GM18519 (cell line): ENCODE data around the gene MARCHF7.
A peak's percentile ranks its signal among the peaks of the same experiment; 100 is the strongest.
"Not testable (repeated sequence)": the region's sequence is repeated elsewhere in the genome, so short reads cannot be mapped to it uniquely, and the experiment has no call there.

Source experiments
- ATAC-seq: cut with Tn5 transposase; IDR thresholded peaks from one replicate; pipeline ENCODE4 v1.9.1; 2021; ENCODE audit warnings: mild to moderate bottlenecking, moderate library complexity; ENCODE audit not compliant: unreplicated experiment, low FRiP score

MARCHF7 gene, protein sequence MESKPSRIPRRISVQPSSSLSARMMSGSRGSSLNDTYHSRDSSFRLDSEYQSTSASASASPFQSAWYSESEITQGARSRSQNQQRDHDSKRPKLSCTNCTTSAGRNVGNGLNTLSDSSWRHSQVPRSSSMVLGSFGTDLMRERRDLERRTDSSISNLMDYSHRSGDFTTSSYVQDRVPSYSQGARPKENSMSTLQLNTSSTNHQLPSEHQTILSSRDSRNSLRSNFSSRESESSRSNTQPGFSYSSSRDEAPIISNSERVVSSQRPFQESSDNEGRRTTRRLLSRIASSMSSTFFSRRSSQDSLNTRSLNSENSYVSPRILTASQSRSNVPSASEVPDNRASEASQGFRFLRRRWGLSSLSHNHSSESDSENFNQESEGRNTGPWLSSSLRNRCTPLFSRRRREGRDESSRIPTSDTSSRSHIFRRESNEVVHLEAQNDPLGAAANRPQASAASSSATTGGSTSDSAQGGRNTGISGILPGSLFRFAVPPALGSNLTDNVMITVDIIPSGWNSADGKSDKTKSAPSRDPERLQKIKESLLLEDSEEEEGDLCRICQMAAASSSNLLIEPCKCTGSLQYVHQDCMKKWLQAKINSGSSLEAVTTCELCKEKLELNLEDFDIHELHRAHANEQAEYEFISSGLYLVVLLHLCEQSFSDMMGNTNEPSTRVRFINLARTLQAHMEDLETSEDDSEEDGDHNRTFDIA

DNA sequence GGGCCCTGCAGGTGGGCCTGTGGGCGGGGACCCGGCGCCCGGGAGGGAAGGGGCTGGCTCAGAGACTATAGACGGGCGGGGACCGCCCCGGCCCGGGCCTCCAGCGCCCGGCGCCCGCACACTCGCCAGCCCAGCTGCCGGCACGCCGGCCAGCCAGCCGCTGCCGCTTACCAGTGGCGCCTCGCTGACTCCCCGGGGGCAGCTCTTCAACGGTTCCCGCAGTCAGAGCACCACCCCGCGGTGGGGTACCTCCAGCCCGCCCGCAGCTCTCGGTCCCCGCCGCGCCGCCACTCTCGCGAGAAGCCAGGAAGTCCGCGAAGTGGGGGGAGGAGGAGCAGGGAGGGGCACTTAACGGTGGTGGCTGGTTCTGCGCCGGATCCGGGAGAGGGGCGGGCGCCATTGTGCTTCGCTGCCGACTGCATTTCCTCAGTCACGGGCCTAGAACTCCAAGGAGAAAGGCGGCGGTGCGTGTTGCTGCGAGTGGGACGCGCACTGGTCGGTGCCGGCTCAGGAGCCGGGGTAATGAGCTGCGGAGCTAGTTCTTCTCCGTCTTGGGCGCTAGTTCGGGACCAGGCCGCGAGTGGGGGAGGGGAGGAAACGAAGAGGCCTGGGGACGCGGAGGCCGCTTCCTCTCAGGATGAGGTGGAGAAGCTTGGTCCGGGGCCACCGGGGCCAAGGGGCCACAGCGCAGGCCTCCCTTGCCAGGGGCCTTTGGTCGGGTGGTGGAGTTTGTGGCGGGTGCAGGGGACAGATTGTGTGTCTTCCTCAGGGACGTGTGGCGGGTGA lies at the start of gene MARCHF7:
Gene MARCHF7 (plus strand): TSS at position 364 of the 786 bp plus-strand sequence. CDS start 16,517 bp downstream, outside the sequence.
- peak; percentile 90 for ATAC-seq

DNA sequence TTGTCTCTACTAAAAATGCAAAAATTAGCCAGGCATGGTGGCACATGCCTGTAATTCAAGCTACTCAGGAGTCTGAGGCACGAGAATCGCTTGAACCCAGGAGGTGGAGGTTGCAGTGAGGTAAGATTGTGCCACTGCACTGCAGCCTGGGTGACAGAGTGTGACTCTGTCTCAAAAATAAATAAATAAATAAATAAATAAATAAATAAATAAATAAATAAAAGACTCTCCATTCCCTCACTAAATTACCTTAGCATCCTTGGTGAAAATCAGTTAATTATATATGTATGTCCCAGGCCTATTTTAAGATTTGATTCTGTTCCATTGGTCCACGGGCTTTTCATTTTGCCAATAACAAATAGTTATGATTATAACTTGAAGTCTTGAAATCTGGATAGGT lies 44.9 kb upstream of the MARCHF7 start:
- ATAC-seq, result not testable (repeated sequence)

DNA sequence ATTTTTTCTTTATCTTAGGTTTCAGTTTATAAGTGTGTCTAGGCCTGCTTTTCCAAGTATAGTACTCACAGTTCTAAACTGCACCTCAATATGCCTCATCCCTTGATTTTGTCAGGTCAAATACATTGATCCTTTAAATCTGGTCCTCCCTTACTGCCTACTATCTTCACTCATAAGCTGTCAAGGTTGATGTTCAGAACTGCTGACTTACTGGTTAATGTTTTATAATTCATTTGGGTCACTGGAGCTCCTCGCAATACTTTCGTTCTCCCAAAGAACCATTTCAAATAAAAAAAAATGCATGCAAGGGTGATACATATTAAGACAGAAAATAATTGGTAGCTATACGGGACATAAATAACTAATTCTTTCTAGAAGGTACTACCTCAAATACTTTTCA lies 41.3 kb upstream of the MARCHF7 start:
- no peak for ATAC-seq

DNA sequence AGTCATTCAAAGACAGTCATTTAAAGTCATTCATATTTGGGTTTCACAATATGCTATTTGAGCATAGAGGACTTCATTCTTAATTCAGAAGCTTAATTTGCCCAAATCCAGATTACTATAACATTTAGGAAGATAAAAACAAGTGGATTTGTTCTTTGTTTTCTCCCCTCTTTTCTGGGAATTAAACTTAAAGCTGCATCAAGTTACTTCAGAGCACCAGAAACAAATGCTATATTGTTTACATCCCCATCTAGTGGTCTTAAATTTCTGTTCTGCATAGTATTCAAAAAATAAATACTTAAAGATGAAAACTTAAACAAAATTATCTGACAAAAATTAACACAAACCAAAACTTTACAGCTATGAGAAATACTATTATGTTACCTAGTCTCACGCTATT lies 34.7 kb upstream of the MARCHF7 start:
- no peak for ATAC-seq

DNA sequence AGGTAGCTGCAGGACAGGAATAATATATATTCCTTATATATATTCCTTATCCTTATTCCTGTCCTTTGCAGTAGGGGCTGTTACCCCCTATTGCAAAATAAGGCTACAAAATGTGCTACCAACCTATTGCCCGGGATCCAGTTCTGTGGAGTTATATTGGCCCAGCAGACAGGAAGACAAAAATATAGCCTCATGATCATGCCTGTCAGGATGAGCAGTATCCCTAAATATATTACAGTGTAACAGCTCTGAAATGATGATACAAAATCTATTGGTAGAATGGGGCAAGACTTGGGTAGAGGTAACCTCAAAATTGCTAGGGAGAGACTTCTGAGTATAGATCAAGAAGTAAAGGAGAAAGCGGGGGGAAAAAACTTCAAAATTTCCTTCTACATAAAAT lies 31.6 kb upstream of the MARCHF7 start:
- no peak for ATAC-seq

DNA sequence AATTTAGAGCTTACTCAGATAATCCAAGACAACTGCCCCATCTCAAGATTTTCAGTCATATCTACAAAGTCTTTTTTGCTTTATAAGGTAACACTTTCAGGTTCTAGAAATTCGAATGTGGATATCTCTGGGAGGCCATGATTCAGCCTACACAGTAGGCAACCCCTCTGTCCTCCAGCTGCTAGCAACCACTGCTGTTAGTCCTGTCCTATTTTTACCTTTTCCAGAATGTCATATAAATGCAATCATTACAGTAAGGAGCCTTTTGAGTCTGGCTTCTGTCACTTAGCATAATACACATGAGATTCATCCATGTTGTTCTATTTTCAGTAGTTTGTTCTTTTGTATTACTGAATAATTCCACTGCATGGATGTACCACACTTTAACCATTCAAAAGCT lies 28.5 kb upstream of the MARCHF7 start:
- ATAC-seq, result no peak

DNA sequence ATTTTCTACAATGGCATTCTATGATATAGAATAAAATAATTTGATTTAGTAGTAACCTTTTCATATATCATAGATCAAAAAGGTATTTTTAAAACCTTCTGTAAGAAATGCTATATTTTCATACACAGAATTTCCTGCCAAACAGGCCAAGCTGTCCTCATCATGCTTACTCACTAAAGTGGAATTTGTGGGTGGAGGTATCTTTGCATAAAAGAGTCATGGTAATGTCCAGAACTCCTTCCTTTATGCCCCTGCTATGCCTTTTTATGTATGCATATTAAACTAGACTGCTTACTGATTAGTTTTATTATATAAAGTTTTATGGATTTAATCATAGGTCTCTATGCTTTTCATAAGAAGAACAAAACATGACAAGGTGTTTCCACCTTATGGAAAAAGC lies 27.5 kb upstream of the MARCHF7 start:
- no peak for ATAC-seq

DNA sequence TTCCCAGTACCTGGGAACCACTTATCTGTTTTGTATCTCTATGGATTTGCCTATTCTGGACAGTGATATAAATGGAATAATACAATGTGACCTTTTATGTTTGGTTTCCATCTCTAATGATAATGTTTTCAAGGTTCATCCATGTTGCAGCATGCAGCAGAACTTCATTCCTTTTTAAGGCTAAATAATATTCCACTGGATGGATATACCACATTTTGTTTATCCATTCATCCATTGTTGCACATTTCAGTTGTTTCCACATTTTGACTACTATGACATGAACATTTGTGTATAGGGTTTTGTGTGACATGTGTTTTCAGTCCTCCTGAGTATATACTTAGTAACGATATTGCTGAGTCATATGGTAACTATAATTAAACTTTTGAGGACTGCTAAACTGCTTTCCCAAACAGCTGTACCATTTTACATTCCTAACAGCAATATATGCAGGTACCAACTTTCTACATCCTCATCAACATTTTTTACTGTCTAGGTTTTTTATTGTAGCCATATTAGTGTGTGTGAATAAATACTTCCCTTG lies 17.7 kb upstream of the MARCHF7 start:
- no peak for ATAC-seq

DNA sequence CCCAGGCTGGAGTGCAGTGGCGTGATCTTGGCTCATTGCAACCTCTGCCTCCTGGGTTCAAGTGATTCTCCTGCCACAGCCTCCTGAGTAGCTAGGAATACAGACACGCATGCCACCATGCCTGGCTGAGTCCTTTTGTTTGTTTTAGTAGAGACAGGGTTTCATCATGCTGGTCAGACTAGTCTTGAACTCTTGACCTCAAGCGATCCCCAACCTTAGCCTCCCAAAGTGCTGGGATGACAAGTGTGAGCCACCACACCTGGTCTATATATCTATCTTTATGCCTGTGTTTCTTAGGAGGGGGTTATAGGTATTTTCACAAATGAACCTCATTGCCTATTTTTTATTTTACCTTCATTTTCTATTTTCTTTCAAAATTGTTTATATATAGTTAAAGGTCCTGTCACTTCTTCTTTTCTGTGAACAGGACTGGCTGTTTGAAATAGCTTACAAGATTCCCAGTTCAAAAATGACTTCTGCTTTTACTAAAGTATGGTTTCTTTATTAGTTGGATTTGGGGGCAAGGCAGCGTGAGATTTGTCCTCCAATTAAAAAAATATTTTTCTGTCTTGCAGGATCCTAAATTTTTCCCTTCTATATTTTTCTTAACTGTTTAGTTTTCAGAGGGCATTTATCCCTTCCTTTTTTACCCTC lies 16.4 kb upstream of the MARCHF7 start:
- ATAC-seq, result no peak

DNA sequence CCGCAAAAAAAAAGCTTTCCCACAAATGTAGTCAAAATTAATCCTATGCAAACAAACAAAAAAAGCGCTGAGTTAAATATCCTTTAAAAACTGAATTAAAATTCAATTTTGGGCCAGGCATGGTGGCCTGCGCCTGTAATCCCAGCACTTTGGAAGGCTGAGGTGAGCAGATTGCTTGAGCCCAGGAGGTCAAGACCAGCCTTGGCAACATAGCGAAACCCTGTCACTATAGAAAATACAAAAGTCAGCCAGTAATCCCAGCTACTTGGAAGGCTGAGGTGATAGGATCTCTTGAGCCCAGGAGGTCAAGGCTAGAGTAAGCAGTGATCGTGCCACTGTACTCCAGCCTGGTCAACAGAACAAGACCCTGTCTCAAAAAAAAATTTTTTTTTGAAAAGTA lies 8.8 kb upstream of the MARCHF7 start:
- ATAC-seq, result no peak

DNA sequence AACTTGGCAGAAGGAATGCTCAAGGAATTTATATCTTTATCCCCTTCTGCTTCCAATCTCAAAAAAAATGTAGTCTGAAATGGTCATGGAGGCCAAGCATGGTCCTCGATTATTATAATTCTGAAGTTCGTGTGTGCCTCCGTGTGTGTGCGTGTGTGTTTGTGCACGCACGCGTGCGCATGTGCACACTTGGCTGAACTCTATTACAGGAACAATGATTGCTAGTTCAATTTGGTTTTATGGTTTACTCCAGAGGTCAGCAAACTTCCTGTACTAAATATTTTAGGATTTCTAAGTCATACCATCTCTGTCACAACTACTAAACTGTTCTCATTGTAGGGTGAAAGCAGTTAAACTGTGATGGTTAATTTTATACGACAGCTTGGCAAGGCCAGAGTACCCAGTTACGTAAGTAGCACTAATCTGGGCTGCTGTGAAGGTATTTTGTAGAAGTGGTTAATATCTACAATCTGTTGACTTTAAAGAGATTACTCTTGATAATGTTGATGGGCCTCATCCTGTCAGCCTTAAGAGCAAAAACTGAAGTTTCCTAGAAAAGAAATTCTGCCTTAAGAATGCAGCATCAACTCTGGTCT lies 5.8 kb upstream of the MARCHF7 start:
- ATAC-seq, result no peak

DNA sequence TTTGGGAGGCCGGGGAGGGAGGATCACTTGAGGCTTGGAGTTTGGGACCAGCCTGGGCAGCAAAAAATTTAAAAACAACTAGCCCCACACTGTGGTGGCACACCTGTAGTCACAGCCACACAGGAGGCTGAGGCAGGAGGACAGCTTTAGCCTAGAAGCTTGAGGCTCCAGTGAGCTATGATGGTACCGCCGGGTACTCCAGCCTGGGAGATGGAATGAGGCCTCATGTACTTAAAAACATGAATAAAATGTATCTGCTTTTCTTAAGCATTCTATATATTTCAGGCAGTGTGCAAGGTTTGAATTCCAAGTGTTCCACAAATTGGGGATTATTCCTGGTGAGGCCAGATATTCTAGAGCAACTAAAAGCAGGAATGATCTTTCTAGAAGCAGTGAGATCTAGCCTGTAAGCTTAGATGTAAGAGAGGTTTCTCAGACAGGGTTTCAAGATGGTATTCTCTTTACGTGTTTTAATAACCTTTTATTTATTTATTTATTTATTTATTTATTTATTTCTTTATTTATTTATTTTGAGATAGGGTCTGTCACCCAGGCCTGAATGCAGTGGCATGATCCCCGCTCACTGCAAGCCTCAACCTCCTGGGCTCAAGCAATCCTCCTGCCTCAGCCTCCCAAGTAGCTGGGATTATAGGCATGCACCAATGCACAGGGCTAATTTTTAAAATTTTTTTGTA lies 4.1 kb upstream of the MARCHF7 start:
- no peak for ATAC-seq

DNA sequence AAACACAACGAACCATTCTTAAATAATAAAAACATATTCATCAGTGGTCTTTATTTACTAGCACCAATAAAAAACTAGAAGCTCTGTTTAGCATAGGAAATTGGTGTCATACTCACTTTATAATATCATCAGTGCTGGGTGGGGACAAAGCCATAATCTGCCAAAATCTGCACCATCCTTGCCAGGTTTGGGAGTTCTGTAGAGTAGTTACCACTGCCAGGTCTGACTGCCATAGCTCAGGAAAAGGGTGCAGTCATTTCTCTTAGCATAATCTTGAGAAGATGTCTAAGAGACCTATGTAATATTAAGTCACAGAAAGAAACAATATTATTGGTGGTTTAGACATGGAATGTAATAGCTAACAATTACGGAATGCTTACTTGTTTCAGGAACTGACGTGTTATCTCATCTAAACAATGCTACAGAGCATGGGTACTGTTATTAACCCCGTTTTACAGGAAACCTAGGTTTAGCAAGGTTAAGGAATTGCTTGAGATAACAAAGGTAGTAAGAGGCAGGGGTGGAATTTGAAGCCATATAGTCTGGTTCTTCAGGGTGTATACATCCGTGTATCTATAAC lies 1.6 kb upstream of the MARCHF7 start:
- ATAC-seq, result no peak

DNA sequence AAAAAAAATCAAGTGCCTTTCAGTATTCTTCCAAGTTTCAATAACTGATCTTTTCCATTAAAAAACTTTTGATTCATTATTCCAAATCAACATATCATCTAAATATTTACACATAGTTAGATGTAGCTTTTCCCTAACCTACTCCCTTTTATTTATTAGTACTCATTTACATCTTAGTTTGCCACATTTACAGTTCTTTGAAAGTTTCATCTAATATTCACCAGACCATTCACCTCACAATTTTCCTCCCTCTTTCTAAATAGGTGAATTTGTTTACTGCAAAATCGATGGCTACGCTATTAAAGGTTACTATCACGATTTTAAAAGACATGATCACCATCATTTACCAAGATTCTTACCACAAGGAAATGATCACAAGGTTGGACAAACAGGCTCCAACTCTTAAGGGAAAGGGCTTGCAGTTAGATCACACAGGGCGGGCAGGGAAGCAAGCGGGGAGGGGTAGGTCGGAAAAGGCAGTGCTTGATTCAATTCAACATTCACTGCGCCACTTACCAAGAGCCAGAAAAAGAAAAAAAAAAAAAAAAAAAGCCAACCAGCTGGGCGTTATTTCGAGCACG lies 654 bp upstream of the MARCHF7 start:
- no peak for ATAC-seq

DNA sequence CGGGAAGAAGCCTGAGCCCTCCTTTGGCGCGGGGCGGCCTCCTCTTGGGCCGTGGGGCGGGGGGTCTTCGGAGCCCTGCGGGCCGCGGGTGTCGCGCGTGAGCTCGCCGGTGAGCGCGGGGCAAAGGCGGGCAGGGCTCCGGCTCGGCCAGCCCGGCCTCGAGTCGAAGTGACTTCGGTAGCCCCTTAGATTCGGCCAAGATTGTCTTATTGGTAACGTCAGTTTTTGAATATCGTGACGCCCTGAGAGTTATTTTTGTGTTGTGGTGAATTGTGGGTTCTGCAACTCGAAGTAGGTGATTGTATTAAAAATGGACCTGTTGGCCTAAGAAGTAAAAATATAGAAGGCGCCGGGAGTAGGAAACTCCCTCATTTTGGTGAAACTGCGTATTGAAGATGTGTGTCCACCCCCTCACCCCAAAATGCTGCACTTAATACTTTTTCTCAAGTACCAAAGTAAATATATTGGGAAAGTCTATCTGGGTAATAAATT lies 669 bp downstream of the MARCHF7 start:
- ATAC-seq, result no peak

DNA sequence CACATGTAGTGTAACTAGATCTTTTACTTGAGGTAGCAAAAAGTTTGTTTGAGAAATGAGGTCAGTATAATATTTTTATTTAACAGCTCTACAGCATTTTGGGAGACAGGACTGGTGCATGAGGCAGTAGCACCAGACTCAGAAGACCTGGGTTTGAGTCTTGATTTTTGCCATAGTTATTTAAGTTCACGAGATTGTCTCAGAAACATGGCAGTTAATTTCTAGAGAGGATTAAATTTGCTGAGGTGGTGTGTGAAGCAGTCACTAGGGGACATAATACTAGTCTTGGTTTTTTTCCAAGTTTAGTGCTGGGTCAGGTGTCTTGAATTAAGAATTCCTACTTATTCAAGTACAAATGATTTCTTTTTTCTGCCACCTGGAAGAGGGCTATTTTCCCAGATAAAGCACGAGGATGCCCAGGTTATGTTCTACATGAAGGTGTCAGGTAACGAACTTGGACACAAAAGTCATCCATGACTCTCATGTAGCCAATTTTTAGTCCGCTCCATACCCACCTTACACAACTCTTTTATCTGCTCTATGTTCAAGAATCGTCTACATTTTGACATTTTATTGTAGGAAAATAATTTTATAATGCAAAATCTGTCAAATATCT lies 1.4 kb downstream of the MARCHF7 start:
- no peak for ATAC-seq

DNA sequence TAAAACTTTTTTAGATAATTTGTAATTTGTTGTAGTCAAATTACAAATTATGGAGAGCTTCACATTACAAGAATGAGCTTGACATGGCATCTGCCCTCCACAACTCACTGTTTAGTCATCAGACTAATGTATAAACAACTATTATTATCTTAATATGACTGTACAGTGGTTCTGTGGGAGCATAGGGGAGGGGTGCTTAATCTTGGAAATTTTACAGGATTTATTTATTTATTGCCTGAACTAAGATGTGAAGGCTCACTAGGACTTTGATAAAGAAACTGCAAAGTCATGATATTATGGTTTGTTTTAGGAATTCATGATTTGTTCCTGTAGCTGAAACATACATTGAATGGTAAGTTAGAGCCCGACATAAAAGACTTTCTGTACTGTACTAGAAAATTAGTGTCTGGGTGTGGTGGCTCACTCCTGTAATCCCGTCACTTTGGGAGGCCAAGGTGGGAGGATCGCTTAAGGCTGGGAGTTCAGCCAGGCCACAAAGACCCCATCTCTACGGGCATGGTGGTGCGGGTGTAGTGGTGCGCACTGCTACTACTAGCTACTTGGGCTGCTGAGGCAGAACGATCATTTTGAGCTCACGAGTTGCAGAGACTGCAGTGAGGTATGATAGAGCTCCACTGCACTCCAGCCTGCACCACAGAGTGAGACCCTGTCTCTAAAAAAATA lies 2.1 kb downstream of the MARCHF7 start:
- no peak for ATAC-seq

DNA sequence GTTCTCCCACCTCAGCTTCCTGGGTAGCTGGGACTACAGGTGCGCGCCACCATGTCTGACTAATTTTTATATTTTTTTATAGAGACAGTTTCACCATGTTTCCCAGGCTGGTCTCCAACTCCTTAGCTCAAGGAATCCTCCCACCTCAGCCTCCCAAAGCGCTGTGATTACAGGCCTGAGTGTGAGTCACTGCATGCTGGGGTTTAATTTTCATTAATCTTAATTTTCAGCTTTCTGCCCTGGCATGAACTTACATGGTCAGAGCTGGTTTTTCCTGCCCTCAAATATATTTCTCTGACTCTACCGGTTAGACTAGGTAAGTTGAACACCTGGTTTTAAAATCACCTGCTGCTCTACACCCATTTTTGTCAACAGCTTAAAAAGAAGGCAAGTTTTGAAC lies 3.1 kb downstream of the MARCHF7 start:
- no peak for ATAC-seq
